HG02840 (cell line): ENCODE measurements around the gene RIPK1.
"Not testable (repeated sequence)": the region's sequence is repeated elsewhere in the genome, so short reads cannot be mapped to it uniquely, and the experiment has no call there.

Experiments used
- ATAC-seq: cut with Tn5 transposase; IDR thresholded peaks from one replicate; pipeline ENCODE4 v1.9.1; 2021; ENCODE audit warnings: mild to moderate bottlenecking, moderate library complexity, moderate number of reproducible peaks; ENCODE audit not compliant: unreplicated experiment, low FRiP score

RIPK1 gene

DNA sequence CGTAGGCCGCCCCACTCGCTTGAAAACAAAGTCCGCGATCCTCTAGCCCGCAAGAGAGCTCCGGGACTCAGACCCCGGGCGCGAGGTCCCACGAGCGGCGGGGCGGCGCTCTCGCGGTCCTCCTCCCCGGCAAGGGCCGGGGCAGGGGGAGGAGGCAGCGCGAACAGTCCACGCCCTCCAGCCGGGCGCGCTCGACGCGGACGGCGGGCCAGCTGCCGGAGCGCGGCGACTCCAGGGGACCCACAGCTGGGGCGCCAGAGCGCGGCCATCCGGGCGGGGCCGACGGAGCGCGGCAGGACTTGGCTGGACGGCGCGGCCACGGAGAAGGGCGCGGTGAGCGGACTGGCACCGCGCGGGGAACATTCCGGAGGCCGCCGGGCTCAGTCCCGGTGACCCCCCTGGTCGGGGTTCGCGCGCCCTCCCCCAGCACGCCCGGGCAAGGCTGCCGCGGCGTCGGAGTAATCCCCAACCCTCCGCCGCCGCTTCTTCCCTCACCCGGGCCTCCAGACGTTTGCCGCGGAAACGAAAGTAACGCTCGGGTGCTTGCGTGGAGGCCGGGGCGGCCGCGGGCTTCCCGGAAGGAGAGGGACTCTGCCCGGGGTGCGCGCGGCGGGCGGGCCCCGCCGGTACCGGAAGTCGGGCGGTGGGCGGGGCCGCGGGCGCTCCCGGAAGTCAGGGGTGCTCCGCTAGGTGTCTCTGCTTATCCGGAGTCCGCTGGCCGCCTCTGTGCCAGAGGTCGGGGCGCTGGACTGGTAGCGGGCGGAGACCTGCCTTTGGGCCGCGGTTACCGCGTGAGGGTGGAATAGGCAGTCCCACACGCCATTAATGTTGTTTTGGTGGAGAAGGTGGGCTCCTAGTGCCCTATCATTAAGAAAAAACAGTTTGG lies at the start of gene RIPK1:
Gene RIPK1 (plus strand): TSS at position 166 of the 886 bp plus-strand sequence. CDS start 8,330 bp downstream, outside the sequence.
- ATAC-seq = peak; percentile 92

DNA sequence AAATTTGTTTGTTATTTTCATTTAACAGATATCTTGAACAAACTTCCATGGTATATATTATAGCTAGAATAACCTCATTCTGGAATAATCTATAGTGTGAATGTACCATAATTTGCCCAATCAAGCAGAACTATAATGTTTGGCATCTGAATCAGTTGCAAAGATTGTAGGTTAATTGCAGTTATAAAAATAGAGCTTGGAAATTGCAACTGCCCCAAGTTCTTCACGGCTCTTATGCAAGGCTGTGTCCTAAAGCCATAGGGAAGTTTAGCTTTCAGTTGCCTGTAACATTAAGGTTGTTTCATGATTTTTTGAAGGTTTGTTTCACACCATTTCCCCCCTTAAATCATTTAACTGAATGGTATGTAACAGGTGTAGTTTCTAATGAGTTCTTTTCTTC lies 49.2 kb upstream of the RIPK1 start:
- no peak for ATAC-seq

DNA sequence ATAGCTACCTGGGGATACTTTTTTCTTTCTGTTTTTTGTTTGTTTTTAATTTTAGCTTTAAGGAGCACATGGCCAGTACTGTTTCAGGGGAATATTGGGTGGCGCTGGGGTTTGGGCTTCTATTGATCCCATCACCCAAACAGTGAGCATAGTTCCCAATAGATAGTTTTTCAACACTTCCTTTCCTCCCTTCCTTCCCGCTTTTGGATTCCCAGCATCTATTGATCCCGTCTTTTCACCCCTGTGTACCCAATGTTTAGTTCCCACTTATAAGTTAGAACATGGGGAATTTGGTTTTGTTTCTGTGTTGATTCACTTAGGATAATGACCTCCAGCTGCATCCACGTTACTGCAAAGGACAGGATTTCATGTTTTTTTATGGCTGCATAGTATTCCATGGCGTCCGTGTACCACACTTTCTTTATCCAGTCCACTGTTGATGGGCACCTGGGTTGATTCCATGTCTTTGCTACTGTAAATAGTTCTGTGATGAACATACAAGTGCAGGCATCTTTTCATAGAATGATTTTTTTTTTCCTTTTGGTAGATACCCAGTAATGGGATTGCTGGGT lies 48.5 kb upstream of the RIPK1 start:
- ATAC-seq = no peak

DNA sequence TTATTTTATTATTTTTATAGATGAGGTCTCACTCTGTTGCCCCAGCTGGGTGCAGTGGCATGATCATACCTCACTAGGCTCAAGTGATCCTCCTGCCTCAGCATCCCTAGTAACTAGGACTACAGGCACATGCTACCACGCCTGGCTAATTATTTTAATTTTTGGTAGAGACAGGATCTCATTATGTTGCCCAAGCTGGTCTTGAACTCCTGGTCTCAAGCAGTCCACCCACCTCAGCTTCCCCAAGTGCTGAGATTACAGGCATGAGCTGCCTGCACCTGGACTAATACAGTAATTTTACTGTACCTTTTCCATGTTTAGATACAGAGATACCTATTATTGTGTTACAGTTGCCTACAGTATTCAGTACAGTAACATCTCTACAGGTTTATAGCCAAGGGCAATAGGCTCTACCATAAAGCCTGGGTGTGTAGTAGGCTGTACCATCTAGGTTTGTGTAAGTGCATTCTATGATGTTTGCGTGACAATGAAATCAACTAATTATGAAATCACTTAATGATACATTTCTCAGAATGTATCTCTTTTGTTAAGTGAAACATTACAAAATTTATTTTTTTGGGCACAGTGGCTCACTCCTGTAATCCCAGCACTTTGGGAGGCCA lies 47.2 kb upstream of the RIPK1 start:
- ATAC-seq = not testable (repeated sequence)

DNA sequence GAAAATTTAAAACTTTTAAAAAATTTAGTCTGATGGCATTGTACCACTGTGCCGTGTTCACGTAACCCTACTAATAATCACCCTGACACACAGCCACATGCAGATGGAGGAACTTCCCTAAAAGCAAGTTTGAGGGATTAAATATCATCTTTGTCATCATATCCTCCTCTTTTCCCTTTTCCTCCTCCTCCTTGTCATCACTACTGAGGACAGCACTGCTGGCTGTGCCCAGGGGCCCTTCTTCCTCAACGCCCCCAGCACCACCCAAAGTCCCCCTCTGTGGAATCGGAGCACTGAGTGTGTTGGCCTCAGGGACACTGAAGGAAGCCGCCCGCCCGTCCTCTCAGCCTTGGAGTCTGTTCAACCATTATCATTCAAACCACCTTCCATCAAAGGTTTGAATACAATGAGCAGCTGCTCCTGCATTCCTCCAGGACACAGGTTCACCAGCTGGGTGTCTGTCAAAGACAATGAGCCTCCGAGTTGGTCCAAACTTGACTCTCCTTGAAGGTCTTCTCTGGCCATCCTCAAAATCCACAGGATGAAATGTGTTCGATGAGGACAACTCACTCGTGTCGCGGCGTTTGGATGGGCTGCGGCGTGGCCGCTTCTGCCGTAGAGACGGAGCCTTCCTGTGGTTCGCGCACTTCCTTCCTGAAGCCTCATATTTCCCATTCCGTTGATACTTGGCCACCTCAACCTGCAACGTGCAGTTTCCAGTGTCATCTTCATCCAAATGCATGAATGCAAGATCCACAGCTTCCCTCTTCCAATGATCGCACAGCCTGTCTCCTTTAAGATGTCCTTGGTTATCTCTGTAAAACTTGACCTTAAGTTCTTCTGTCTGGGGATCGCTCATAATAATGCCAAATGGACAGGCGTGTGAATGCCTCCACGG lies 45.3 kb upstream of the RIPK1 start:
- ATAC-seq = no peak

DNA sequence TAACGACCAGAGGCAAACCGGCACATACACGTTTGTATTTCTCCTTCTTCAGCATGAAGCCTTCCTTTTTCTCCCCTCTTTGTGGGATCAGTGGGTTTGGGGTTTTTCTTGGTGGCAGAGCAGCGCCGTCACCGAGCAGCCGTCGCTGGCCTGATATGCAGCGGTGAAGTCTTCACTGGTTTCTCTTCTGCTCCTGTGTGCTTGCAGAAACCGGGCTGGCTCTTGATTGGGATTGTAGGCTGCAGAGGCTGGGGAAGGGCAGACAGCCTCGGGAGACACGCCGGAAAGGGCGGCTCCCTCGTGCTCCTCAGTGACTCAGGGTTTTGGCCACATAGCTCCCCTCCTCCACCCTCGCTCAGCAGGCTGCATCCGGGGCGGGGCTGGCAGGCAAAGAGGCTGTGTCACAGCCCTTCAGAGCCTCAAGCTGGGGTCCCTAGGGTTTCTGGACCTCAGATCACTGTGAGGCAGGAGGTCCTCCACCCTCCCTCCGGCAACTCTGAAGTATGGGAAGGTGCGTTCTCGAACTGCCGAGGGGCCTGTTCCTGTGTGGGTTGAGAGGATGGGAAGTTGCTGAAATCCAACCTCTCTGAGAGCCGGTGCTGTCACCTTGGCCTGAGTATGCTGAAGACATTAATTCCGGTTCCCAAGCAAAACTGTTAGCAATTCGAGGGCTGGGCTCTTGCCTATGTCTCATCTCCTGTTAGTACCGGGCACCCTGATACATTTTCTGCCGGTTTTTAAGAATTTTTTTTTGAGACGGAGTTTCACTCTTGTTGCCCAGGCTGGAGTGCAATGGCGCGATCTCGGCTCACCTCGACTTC lies 44.4 kb upstream of the RIPK1 start:
- peak; percentile 78 for ATAC-seq

DNA sequence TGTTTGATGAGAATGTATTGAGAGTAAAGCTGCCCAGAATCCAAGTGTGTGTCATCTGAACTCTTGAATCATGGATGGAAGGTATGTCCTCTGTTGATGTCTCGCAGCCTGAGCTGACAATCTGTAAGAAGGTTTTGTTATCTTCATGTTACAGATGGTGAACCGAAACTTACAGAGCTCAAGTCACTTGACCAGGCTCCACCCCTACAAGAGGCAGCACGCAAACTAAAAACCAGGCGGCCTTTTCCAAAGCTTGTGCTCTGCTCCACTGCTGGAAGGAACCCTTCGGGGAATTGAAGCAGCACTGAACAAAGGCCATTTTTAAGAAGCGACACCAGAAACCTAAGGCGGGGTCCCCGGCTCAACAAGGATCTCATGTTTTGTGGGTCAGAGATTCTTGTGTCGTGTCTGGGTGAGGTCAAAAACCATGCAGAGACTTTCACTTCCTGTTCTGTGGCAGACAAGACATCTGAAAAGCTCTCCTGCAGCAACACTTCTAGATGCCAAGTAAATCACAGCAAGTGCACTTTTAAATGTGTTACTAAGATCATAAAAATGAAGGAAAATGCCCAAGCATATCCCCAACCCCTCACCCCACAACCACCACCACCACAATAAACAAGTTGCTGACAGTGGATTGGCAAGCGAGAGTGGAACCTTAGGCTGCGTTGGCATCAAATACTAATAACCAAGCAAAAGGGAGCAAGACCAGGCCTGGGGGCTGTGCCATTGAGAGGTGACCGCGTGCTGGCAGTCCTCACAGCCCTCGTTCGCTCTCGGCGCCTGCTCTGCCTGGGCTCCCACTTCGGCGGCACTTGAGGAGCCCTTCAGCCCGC lies 41.3 kb upstream of the RIPK1 start:
- ATAC-seq = peak; percentile 69

DNA sequence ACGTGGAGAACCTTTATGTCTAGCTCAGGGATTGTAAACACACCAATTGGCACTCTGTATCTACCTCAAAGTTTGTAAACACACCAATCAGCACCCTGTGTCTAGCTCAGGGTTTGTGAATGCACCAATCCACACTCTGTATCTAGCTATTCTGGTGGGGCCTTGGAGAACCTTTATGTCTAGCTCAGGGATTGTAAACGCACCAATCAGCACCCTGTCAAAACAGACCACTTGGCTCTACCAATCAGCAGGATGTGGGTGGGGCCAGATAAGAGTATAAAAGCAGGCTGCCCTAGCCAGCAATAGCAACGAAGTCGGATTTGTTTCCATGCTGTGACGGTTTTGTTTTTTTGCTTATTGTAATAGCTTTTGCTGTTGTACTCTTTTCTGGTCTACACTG lies 40.1 kb upstream of the RIPK1 start:
- not testable (repeated sequence) for ATAC-seq

DNA sequence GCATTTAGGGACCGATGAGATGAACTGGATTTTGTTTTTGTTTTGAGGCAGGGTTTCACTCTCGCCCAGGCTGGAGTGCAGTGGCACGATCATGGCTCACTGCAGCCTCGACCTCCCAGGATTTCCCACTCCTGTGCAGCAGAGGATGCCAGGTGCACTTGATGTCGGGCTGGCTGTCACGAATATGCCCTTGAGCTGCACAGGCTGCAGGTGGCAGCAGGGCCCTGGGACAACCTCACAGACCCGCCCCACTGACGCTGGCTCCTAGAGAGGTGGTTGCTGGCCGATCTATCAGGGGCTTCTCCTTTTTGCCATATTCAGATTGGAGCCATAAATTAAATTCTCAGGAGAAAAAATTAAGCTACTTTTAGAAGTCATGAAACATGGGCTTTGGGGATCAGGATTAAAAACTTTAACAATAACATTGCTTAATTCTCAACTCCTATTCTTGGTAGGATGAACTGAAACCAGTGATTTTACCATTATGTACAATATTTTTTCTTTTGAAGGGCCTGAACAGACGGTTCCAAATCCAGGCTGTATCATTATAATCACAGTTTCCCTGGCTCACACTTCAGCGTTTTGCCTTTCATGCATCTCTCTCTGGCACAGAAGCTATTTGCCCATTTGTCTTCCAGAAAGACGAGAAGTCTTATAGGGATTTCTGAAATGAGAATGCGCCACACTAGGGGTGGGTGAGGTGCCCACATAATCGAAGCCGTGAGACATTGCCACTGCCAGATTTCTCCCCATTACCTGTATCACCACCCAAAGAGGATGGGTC lies 36.2 kb upstream of the RIPK1 start:
- ATAC-seq = no peak

DNA sequence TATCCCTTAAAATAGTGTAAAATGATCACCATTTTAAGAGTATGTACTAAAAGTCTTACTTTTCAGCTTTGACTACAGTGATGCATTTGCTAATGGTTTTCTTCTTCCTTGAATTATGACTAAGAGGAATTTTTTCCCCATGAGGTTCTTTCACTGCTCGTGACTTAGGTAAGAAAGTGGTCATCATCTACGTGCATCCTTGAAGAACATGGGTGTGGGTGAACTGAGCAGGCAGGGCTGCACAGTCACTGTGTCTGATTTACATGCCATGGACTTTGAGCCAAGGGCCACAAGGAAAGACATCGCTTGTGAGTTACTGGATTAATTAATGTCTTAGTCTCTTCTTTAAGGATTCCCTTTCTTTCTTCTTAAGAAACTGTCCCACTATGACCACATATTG lies 35.3 kb upstream of the RIPK1 start:
- ATAC-seq = no peak

DNA sequence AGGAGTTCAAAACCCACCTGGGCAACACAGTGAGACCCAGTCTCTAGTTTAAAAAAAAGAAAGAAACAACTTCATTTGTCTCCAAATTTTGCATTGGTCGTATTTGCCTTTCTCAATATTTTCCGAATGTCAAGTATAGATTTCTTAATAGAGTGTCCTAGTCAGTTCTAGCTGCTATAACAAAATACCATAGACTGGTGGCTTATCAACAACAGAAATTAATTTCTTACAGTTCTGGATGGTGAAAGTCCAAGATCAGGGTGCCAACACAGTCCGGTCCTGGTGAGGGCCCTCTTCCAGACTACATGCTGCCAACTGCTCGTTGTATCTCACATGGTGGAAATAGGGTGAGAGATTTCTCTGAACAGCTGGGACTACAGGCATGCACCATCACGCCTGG lies 34.6 kb upstream of the RIPK1 start:
- no peak for ATAC-seq

DNA sequence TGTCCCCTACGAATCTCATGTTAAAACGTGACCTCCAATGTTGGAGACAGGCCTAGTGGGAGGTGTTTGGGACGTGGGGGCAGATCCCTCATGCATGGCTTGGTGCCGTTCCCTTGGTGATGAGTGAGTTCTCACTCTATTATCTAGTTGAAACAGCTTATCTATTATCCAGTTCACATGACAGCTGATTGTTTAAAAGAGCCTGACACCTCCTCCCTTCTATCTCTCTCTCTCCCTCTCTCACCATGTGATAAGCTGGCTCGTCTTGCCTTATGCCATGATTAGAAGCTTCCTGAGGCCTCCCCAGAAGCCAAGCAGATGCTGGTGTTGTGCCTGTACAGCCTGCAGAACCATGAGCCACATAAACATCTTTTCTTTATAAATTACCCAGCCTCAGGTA lies 32.9 kb upstream of the RIPK1 start:
- ATAC-seq = no peak

DNA sequence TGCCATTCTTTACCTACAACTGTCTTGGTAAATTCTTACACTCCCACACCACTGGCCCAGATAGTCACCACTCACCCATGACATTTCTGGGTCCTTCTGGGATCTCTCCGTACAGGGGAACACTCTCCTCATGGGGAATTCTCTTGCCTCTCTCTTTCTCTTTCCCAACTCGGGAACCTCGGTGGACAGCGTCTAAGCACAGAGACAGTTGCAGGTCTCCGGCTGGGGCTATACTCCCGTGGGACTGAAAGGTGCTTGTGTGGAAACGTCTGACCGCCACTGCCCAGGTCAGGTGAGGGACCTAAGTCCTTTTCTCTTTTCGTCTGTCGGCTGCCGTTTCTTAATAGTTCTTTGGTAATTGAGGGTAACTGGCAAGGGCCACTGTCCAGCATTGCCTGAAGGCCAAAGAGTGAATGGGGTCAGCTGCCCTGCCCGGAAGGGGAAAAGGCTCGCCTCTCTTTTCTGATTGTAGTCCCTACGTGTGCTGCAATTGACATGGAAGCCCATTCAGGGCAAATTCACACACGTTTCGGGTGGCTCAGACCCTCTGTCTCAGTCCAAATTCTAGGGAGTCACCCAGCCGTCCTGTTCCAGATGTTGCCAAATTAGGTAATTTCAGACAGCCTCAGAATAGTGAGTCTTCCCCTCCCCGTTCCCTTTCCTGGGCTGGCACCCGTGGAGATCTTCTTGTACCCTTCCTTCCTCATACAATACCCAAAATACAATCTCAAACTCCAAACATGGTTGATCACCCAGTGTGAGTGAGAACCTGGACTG lies 31.2 kb upstream of the RIPK1 start:
- ATAC-seq = no peak

DNA sequence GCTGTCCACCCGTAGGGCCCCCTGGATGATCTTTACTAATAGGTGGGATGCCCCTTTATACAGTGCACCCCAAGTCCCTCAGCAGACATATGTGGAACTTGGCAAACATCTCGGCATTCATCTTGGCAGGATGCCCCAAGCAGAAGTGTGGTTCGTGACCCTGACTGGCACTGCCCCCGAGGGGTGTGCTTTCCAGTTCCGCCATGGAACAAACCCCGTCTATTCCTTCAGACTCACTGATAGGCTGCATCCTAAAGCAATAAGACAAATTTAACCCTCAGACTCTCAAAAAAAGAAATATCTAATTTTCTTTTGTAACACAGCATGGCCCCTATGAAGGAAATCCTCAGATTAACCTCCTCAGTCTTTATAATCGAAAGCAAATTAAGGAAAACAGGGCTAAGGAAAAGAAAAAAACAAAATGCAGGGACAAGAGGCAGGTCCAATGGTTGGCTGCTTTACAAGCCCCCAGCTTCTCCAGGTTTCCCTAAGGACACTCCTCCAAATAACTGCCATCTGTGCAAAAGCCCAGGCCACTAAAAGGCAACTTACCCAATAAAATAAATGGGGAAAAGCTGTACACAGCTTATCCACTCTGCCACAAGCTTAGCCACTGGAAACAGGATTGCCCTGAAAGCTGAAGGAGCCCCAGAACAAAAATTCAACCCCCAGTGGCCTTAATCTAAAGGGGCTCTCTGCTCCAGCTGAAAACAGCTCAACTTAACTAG lies 30.5 kb upstream of the RIPK1 start:
- no peak for ATAC-seq

DNA sequence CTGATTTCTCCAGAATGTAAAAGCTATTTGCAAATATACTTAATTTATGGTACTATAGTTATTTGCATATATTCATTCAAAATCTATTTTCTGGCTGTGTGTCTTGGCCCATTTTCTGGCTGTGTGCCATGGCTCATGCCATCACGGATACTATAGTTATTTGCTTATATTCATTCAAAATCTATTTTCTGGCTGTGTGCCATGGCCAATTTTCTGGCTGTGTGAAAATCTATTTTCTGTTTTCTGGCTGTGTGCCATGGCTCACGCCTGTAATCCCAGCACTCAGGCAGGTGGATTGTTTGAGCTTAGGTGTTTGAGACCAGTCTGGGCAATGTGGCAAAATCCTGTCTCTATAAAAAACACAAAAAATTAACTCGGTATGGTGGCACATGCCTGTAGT lies 28.9 kb upstream of the RIPK1 start:
- ATAC-seq = no peak

DNA sequence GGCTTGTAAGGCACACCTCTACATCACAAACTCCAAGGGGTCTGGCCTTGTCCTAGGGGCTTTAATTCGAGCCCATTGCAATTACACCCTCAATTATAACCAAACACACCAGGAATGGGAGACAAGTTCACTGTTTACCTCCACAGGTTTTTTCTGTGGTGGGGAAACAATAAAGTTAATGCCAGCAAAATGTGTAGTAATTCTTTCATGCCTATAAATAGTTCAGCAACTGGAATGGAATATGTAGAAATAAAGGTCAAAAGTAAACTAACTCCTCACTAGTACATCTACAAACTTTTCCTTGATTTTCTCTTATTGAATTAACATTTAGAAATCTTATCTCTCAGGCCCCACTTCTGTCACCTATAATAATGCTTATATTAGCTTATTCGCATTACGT lies 27.1 kb upstream of the RIPK1 start:
- ATAC-seq = no peak

DNA sequence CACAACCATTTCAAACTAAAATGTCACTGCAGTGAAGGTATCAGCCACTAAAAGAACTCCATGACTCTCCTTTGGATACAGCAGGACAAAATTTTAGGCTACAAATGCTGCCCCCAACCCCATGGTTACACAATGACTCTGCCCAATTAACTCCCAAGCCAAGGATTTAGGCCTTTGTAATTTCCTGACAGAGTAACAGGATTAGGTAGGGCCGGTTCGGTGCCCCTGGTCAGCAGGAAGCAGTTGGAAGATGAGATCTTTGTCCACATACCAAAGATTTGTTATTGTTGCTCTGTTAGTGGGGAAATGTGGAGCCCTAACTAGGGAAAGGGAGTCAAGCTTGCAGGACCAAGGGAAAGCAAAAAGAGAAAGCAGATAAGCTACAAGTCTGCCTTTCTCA lies 26.7 kb upstream of the RIPK1 start:
- ATAC-seq = no peak
